Measurements from ENCODE around the gene WDR4.
"Not testable (repeated sequence)": the region's sequence is repeated elsewhere in the genome, so short reads cannot be mapped to it uniquely, and the experiment has no call there.

Gene WDR4, protein sequence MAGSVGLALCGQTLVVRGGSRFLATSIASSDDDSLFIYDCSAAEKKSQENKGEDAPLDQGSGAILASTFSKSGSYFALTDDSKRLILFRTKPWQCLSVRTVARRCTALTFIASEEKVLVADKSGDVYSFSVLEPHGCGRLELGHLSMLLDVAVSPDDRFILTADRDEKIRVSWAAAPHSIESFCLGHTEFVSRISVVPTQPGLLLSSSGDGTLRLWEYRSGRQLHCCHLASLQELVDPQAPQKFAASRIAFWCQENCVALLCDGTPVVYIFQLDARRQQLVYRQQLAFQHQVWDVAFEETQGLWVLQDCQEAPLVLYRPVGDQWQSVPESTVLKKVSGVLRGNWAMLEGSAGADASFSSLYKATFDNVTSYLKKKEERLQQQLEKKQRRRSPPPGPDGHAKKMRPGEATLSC

DNA sequence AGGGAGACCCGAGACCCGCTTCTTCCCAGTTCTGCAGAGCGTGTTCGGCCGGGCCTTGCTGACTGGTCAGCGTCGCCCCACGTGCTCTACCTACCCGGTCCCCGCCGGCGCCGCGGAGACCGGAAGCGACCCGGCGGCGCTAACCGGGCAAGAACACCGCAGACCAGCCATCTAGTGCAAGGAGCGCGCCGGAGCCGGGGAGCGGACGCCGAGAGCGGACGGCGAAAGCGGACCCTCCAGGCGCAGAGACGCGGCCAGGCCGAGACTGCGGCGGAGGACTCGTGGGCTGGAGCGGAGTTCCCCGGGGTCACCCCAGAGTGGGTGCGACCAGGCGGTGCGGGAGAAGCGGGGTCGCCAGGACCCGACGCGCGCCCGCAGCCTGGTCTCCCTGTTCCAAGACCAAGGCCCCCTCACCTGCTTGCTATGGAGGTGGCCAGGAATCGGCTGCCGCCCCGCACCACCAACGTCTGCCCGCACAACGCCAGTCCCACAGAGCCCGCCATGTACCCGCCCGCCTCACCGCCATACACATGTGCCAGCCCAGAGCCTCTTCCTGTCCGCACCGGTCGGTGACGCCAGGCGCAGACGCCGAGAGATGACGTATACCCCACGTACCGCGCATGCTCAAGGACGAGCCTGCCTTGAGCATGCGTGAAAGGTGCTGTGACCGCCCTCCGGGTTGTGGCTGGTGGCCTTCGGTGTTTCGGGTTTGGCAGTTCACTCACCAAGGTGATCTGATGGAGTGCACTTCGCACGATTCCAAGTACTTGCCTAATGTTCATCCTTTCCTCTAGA, at the start of gene WDR4:
Gene WDR4, minus strand, starts transcription at position 547 of the 795 bp plus-strand sequence. Its CDS starts 44 bp downstream, at position 503.
- peak; percentile 99 for DNase-seq (ENCODE audit: low read depth)

DNA sequence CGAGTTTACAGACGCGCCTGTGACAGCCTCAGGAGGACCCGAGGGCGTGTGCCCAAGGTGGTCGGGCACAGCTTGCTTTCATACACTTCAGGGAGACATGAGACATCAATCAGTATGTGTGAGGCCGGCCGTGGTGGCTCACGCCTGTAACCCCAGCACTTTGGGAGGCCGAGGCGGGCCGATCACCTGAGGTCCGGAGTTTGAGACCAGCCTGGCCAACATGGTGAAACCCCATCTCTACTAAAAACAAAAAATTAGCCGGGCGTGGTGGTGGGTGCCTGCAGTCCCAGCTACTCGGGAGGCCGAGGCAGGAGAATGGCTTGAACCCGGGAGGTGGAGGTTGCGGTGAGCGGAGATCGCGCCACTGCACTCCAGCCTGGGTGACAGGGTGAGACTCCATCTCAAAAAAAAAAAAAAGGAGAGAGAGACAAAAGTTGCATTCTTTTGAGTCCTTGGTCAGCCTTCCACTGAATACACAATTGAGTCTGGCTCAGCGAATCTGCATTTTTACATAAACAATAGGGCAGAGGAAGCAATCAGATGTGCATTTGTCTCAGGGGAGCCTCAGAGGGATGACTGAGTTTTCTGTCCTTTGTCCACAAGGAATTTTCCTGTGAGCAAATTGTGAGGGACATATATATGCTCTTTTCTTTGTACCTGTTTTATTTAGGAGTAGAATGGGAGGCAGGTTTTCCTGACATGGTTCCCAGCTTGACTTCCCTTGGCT, 48.3 kb upstream of the WDR4 start:
- DNase-seq (ENCODE audit: low read depth) = not testable (repeated sequence)

DNA sequence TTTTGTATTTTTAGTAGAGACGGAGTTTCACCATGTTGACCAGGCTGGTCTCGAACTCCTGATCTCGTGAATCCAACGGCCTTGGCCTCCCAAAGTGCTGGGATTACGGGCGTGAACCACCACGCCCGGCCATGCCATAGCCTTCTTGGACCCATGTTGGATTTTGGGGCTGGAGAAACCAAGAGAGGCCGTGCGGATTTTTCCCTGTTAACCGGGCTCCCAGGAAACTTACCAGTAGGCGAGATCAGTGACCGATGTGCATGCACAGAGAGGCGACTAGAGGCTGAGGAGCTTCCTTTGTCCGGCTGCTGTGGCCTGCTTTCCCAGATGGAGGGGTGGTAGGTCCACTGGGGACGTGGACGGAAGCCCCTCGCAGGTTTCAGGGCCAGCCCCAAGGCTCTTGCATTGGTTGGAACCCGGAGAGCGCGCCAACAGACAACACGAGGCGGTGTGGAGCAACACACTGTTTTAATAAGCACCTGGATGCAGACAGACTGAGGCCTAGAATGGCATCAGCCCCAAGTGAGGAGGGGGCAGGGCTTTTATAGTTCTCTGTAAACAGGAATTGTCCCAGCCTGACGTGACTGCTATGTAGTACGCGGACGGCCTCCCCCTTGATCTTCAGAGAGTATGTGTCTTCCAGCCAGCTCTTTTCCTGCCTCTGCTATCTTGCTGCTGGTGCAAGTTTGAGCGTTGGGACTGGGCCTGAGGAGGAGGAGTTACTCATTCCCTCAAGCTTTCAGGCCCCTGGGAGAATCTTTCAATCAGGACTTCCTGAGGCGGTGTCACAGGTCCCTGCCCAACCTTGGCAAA, 46.0 kb upstream of the WDR4 start, which contains the start of gene ERVH48-1:
Gene ERVH48-1, minus strand, starts transcription at position 517 of the 813 bp plus-strand sequence. CDS start 6,624 bp downstream, outside the sequence.
- DNase-seq (ENCODE audit: low read depth) = no peak

DNA sequence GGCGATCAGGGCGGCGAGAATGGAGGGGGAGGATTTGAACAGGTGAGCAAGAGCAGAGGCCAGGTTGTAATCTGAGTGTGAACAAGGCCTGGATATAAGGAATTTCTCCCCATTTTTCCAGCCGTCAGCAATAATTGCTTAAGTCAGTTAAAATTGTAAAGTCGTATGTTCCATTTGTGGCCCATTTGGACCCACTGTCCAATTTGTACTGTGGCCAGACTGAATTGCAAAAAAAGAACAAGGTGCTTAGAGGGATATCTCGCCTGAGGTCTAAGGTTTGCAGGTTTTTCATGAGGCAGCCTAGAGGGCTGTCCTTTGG, 45.1 kb upstream of the WDR4 start:
- DNase-seq (ENCODE audit: low read depth) = no peak

DNA sequence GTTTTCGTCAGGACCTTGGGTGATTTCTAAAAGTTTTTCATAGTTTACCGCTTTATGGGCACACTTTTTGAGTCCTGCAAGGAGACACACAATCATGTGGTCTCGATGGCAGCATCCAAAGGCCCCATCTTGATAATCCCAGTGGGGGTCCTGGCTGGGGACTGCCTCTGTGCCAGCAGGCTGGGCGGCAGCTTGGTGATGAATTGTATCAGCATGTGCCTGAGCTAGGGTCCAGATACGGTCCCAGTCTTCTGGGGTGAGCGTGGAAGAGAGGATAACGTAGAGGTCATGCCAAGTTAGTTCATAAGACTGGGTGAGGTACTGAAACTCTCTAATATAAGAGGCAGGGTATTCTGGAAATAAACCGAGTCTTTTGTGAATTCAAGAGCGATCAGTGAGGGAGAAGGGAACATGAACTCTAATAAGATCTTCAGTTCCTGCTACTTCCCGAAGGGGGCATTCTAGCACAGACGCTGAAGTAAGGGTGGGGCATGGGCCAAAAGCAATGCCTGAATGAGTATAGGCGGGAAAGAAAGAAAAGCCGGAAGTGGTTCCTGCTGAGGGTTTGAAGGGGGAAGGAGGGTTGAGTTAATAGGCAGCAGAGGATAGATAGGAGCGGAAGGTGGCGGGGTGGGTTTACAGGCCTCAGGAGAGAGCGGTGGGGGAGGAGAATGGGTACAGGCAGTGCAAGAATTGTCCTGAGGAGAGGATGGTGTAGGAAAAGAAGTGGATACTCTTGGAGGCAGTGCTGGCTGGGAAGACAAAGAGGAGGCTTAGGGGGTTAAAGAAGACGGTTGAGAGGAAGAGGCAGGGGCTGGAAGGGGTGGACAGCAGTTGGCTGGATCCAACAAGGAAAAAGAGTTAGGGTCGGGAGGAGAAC, 44.5 kb upstream of the WDR4 start:
- peak; percentile 27 for DNase-seq (ENCODE audit: low read depth)

DNA sequence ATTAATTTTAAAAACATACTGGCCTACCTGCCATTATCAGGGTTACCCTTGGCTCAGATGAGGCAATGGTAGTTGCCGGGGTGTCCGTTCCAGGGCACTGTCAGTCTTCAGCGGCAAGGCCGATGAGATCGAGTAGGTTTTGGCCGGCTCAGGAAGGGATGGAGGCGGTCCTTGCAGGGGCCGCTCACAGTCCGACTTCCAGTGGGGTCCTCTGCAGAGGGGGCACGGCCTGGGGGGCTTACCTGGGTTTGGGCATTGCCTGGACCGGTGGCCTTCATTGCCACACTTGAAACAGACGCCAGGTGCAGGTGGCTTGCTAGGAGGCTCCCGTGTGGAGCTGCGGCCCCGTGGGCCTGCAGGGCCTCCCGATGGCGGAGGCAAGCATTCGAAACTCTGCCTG, 43.6 kb upstream of the WDR4 start:
- no peak for DNase-seq (ENCODE audit: low read depth)

DNA sequence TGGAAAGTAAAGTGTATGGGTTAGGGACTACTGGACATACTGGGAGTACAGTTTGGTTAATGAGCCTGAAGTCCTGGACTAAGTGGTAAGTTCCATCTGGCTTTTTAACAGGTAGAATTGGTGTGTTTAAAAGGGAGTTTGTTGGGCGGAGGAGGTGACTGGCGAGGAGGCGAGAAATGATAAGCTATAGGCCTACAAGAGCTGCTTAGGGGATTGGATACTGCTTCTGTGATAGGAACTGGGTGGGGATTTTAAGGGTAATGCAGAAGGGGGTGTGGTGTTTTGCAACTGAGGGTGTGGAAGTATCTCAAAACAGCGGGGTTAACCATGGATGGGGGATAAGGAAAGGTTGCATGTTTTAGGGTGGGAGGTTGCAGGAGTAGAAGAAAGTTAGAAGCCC, 42.6 kb upstream of the WDR4 start:
- DNase-seq (ENCODE audit: low read depth) = no peak

DNA sequence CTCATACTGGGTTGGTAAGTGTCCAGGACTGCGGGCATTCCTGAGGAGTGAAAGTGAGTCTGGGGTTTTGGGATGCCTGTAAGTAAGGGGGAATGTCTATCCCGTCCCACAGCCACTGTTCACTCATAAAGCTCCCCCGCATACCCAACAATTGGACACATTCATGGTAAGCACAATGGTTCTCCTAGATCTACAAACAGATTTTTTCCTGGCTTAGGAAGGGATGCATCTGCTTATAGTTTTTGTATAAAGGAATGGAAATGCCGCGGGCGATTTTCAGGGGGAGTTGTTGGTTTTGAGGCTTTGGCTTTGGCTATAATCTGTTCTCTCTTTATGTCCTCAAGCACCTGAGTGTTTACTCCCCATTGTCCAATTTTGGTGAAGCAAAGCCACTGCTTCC, 39.0 kb upstream of the WDR4 start:
- DNase-seq (ENCODE audit: low read depth) = no peak

DNA sequence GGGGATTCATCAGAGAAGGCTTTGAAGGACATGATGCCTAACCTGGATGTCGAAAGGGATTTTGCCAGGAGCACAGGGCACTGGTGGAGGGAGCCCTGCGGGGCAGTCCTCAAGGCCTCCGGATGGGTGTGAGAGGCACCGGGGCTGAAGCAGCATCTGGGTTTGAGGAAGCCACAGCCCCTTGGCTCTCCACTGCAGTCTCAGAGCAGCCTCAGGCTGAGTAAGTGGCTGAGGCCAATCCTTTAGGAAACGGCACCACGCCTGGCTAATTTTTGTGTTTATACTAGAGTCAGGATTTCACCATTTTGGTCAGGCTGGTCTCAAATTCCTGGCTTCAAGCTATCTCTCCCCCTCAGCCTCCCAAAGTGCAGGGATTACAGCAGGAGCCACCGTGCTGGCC, 34.1 kb upstream of the WDR4 start:
- no peak for DNase-seq (ENCODE audit: low read depth)

DNA sequence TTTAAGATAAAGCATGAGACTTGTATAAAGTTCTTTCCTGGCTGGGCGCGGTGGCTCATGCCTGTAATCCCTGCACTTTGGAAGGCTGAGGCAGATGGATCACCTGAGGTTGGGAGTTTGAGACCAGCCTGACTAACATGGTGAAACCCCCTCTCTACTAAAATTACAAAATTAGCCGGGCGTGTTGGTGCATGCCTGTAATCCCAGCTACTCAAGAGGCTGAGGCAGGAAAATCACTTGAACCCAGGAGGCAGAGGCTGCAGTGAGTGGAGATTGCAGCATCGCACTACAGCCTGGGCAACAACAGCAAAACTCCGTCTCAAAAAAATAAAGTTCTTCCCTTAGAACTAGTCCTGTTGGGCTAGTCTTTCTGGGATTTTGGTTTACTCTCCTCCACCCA, 32.6 kb upstream of the WDR4 start:
- not testable (repeated sequence) for DNase-seq (ENCODE audit: low read depth)

DNA sequence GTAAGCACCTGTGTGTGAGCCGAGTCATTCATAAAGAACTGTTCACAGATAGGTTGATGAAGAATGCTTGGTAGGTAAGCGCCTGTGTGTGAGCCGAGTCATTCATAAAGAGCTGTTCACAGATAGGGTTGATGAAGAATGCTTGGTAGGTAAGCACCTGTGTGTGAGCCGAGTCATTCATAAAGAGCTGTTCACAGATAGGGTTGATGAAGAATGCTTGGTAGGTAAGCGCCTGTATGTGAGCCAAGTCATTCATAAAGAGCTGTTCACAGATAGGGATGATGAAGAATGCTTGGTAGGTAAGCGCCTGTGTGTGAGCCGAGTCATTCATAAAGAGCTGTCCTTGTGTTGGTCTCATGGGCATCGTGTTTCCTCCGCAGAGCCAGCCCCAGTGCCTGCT, 29.1 kb upstream of the WDR4 start:
- not testable (repeated sequence) for DNase-seq (ENCODE audit: low read depth)

DNA sequence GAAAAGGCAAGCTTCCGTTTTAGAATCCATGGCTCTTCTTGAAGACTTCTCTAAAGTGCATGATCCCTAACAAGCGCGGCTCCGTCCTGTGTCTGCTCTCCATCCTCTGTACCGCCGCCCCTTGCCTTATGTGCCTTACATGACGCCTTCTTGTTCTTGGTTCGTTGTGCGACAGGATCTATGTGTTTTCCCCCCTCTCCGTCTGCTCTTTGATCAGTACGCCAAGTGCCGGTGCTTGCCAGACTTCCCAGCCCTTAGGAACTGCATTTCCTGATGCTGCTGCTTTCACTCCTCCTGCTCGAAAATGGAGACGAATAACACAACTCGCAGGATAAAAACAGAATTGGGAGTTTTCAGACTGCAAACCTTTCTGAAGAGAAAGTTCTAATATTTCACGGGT, 26.9 kb upstream of the WDR4 start:
- DNase-seq (ENCODE audit: low read depth) = no peak

DNA sequence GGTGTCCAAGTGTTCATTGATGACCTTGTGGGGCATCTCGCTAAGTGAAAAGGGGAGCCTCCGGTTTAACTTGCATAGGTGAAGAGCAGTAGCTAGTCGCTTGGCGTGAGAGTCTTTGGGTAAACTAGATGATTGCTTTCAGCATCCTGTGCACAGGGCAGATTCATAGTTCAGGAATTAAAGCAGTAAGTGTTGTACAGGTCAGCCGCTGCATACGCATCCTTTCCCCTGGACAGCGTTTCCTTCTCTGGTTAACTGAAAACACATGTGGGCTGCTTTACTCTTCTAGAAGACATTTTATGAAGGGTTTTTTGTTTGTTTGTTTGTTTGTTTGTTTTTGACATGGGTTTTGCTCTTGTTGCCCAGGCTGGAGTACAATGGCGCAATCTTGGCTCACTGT, 25.9 kb upstream of the WDR4 start:
- DNase-seq (ENCODE audit: low read depth) = no peak

DNA sequence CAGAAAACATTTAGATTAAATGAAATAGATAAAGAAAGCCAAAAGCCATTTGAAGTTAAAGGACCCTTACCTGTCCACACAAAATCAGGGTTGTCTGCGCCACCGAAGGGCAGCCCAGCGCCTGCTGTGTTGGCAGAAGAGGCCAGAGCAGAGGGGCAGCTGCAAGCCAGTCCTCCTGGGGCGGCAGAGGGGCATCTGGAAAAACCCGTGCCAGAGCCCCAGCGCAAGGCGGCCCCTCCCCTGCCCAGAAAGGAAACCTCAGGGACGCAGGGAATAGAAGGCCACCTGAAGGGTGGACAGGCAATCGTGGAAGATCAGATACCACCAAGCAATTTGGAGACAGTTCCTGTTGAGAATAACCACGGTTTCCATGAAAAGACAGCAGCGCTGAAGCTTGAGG, 24.5 kb upstream of the WDR4 start:
- no peak for DNase-seq (ENCODE audit: low read depth)

DNA sequence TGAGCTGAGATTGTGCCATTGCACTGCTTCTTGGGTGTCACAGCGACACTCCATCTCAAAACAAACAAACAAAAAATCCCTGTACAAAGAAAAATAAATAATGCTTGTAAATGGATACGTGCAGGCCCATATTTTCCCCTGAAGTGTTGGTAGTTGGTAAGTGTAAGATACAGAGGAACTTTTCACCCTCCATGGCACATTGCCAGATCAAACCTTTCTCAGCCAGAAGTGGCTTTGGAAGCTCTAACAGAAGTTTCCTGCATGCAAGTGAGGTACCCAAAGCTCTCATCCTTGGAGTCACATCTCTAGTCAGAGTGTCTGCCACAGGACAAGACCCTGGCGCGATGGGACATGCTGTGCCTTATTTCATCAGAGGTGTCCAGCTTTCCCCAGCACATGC, 21.1 kb upstream of the WDR4 start:
- no peak for DNase-seq (ENCODE audit: low read depth)

DNA sequence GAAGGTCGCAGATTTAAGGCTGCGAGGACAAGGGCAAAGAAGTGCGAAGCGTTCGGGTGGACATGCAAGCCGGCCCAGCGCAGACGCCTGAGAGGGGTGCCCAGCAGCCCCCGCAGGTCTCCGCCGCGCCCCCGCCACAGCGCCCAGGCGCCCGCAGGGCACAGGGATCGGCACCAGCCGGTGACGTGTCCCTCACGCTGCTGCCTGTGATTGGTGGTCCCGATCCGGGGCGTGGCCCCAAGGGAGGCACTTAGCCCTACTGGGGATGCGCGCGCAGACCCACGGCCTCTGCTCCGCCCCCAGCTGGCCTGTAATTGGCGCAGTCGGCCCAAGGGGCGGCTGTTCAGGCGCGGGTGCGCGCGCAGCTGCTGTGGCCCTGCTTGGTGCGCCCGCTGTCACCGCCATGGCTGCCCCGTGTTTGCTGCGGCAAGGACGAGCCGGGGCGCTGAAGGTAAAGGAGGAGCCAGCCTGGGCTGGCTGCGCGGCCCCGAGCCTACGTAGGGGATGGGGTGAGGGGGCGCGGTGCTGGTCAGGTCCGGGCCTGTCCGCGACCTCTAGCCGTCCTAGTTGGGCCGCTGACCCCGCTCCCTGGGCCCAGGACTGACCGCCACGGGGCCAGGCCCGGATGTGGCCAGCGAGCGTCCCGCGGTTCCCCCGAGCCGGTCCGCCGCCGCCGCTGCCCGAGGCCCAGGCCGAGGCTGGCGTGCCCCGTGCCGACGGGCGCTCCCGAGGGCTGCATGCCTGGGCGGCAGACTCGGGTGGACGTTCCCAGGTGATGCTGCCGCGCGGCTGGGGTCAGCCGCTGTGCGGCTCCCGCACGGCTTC, 13.8 kb upstream of the WDR4 start, which contains the start of gene NDUFV3:
Gene NDUFV3, plus strand, starts transcription at position 379 of the 825 bp plus-strand sequence. Its CDS starts 25 bp downstream, at position 404.
- peak; percentile 100 for DNase-seq (ENCODE audit: low read depth)

DNA sequence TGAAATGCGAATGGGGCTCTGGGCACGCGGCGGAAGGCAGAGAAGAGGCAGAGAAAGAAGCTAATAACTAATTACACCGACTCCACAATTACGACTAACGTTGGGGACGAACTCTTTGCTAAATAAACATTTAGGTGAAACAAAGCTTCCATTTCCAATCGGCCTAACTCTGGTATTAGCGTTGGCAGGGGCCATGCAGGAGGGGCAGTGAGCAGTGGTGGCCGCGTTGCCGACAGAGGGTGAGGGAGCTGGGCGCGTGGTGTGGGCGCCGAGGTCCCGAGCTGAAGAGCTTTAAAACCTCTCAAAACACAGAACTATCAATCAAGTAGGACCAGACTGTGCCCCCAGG, 13.2 kb upstream of the WDR4 start:
- no peak for DNase-seq (ENCODE audit: low read depth)

DNA sequence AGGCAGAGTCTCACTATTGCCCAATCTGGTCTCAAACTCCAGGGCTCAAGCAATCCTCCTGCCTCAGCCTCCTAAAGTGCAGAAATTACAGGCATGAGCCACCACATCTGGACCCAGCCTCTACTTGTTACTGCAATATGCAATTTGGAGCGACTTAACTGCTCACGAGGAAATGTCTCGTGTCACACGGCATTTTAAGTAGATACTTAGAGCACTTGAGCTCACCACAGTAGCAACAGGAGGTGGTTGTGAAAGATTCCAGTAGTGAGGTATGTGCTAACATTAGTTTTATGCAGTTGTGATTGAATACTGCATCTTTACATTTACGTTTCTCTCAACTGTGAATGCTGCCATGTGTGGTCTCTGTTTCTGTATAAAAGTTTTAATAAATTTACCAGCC, 8.0 kb upstream of the WDR4 start:
- DNase-seq (ENCODE audit: low read depth) = no peak

DNA sequence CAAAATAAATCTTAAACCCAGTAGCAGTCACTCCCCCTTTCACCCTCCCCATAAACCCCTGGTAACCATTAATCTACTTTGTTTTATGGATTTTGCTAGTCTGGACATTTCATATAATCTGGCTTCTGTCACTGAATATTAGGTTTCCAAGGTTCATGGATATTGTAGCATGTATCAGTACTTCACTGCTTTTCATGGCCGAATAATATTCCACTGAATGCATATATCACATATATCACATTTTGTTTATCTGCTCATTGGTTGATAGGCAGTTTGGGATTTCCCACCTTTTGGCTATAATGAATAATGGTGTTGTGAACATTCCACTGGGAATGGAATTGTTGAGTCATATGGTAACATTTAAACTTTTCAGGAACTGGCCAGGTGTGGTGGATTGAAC, 4.6 kb upstream of the WDR4 start:
- DNase-seq (ENCODE audit: low read depth) = no peak

DNA sequence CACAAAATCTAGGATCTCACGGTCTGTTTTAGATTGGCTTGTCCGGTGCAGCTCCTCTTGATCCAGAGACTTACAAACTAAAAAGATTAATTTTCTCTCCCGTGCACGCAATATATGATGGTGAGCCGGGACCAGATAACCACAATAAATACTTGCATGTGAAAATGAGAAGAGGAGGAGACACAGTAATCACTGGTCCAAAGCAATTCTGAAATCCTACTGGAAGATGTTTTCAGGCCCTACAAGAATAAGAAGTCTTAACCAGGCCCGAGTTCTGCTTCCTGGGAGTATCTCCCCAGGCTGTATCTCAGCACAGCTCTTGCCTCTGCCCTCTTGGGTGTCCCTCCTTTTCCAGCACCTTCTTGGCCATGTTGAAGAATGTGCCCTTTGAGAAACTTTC, 1.0 kb upstream of the WDR4 start:
- no peak for DNase-seq (ENCODE audit: low read depth)
